ENCODE measurements around the gene TYRO3.
"Not testable (repeated sequence)": the region's sequence is repeated elsewhere in the genome, so short reads cannot be mapped to it uniquely, and the experiment has no call there.

DNA sequence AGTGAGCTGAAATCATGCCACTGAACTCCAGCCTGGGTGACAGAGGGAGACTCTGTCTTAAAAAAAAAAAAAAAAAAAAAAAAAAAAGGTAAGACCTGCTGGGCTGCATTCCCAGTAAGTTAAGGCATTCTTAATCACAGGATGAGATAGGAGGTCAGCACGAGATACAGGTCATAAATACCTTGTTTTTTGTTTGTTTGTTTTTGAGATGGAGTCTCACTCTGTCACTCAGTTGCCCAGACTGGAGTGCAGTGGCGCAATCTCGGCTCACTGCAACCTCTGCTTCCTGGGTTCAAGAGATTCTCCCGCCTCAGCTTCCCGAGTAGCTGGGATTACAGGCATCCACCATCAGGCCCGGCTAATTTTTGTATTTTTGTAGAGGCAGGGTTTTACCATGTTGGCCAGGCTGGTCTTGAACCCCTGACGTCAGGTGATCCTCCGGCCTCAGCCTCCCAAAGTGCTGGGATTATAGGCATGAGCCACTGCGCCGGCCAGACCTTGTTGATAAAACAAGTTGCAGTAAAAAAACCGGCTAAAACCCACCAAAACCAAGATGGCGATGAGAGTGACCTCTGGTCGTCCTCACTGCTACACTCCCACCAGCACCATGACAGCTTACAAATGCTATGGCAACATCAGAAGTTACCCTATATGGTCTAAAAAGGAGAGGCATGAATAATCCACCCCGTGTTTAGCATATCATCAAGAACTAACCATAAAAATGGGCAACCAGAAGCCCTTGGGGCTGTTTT is 27.7 kb downstream of the TYRO3 start:
- TF ChIP-seq POLR2A (IDR thresholded peaks at IDR 0.05), result not testable (repeated sequence)
- TF ChIP-seq, protein P1, sequence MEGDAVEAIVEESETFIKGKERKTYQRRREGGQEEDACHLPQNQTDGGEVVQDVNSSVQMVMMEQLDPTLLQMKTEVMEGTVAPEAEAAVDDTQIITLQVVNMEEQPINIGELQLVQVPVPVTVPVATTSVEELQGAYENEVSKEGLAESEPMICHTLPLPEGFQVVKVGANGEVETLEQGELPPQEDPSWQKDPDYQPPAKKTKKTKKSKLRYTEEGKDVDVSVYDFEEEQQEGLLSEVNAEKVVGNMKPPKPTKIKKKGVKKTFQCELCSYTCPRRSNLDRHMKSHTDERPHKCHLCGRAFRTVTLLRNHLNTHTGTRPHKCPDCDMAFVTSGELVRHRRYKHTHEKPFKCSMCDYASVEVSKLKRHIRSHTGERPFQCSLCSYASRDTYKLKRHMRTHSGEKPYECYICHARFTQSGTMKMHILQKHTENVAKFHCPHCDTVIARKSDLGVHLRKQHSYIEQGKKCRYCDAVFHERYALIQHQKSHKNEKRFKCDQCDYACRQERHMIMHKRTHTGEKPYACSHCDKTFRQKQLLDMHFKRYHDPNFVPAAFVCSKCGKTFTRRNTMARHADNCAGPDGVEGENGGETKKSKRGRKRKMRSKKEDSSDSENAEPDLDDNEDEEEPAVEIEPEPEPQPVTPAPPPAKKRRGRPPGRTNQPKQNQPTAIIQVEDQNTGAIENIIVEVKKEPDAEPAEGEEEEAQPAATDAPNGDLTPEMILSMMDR (IDR thresholded peaks at IDR 0.05), result not testable (repeated sequence)

All from heart left ventricle (tissue), 13 donors.